Activated CD4-positive, alpha-beta T cell treated with anti-CD3 and anti-CD28 coated beads for 4 hours (primary cell): ENCODE measurements around the gene UBTD2.

Experiments
- DNase-seq, 2 donors: peaks; one replicate each; pipeline ENCODE4 v3.0.0-alpha.2; 2020

UBTD2 gene

DNA sequence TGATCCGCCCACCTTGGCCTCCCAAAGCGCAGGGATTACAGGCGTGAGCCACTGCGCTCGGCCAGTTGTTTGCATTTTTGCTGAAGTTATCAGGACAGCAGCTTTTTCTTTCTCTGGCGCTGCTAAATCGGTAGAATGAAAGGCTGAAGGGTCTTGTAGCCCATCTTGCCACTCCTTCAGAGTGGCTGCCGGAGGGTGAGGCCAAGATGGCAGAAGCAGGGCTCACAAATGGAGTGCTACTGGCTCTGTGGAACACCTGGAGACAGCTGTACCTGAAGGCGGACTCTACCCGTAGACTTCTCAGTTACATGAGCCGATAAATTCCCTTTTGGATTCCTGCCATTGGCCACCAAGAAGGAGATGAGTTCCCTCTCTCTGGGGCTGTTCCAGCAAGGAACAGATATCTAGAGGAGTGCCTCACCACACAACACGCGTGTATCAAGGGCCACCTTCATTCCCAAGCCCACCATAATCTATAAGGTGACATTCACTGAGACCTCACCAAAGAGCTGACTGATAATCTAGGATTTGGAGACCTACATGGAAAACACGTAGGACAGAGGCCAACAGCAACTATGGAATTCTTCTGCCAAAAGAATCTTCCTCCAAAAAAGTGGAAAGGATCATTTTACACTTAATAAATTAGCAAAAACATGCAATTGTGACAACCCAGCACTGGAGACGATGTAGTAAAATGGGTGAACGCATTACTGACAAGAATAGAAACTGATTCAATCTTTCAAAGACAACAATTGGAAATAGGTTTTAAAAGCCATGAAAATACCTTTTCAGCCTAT, 117.3 kb downstream of the UBTD2 start:
- no peak for DNase-seq

DNA sequence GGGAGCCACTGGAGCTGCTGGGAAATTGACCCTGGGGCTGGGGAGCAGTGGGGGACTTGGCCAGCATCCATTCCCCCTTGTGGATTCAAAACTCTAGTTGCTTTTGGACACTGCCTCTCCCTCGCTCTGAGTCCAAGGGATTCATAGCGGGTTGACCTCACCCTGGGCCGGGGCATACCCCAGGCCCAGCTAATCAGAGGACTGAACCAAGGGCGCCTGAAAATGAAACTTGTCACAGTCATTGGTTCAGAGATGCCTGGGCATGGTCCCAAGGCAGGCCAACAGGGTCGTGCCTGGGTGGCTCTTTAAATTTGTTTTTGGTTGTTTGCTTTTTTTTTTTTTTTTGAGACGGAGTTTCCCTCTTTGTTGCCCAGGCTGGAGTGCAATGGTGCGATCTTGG, 118.1 kb downstream of the UBTD2 start:
- DNase-seq = no peak

DNA sequence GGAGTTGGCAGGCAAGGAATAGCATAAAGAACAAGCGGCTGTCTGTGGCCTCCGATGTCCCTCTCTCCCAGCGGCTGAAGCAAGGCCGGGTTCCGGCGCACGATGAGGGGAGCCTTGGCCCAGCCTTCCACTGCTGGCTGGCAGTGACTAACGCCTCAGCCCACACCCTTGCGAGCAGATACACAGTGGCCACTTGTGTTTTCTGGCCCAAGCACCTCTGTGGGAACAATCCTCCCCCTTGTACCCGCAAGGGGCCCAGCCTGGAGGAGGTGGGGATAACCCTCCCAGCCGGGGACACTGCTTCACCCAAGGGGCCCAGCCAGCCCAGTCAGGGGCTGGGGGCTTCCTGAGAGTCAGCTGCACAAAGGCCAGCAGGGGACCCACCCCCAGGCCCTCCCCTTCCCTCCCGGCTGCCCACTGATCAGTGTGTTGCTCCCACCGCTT, 118.8 kb downstream of the UBTD2 start:
- DNase-seq = no peak

DNA sequence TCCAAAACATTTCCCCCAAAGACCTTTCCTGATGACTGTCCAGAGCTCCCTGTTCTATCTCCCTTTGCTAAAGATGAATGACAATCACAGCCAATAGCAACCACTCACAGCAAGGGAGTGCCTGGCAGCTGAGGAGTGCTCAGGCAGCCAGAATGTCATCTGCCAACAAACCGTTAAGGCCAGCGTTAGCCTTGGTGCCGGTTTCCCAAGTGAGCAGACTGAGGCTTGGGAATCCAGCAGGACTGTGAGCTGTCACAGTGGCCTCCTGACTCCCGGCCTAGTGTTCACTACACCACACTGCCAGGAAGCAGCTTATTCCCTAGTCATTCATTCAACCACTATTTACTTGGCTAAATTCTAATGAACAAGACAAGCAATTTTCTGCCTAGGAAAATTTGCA, 120.2 kb downstream of the UBTD2 start:
- no peak for DNase-seq

DNA sequence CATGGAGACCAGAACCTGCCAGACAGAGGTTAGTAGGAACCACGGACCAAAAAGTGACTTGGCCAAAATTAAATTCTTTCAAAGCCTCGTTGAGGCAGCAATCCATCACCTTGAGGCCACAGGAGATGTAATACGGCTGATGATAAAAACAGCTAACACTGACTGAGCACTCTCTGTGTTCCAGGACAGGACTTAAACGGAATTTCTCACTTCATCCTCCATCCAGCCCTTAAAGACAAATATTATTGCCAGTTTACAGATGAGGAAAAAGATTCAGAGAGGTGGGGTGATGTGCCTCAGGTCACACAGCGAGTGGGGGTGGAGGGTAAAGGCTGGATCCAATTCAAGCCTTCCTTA, 120.6 kb downstream of the UBTD2 start:
- no peak for DNase-seq

DNA sequence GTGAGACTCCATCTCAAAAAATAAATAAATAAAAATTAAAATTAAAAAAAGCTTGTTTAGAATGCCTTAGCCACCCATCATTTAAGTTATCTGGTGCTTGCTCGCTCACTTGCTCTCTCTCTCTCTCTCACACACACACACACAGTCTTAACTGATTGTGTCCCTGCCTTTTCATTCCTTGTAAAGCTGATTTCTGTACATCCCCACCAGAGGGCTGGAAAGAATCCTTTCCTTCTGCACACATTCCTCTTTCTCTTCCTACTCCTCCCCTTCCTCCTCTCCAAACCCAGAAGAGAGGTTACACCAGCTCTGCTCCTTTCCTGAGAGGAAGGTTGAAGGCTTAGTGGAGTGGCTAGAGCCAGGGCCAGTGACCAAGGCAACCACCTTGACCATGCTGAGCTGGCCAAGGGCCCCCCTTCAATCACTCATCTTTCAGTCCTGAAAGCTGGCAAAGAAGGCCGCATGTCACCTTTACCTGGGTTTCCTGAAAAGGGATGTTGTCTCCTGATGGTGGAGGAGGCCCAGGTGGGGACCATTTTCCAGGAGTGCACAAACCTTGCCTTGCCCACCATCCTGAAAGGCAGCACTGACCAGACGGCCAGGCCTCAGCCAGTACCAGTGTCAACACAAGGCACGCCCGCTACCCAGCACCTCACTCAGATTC, 121.1 kb downstream of the UBTD2 start:
- DNase-seq = no peak

DNA sequence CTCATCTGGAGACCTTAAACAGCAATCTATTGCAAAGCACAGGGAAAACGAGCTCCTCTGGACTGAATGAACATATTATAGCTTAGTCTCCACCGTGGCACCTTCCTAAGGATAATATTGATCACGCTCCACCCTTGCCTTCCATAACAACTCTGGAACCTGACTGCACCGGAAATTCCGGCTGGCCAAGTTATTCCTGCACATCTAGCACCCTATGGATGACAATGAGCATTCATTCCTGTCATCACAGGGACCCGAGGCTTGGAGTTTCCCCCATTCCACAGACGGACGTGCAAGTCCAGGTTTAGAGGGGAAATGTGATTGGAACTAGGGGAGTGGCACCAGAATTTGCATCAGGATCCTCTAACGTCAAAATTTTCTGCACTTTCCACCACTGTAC, 123.1 kb downstream of the UBTD2 start:
- no peak for DNase-seq
